Hypothalamus (tissue), 51 donors: Measurements from ENCODE around the gene SDF4.

Experiments used
- DNase-seq, 51 donors: peaks; one replicate each; lab custom pipeline; 2025; lab: John Stamatoyannopoulos, UW

Gene SDF4, protein sequence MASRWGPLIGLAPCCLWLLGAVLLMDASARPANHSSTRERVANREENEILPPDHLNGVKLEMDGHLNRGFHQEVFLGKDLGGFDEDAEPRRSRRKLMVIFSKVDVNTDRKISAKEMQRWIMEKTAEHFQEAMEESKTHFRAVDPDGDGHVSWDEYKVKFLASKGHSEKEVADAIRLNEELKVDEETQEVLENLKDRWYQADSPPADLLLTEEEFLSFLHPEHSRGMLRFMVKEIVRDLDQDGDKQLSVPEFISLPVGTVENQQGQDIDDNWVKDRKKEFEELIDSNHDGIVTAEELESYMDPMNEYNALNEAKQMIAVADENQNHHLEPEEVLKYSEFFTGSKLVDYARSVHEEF

DNA sequence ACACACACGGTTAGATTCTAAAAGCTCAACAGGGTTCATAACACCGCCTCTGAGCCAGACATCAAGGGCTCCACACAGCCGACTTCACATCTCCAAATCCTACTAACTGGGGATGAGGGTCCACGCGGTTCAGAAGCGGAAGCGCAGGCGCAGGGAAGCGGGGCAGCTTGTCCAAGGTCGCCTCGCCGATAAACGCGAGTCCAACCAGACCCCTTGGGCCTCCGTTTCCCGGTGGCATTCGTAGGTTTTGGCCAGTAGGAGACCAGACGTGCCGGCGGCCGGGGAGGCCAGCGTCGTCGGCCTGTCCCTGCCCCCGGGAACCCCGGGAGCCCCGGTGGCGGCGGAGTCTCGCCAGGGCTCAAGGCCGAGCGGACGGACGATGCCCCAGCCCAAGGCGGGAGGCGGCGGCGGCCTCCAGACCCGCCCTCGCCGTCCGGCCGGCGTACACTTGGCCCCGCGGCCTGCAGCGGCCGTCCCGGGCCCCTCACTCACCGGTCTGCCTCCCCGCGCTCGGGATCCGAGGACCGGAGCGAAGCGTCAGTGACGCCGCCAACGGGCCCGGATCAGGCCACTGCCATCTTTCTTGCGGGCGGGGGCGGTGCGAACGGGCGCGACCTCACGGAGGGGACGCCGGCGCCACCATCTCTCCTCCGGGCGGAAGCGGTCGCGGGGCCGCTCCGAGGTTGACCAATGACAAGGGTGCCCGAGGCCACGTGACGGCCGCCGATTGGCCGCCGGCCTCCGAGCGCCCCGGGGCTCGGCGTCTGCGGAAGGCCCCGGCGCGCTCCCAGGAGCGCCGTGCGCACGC lies at the start of gene SDF4:
TSS of gene SDF4 (minus strand) at position 602 of the 808 bp plus-strand sequence. CDS start 3,229 bp downstream, outside the sequence.
- DNase-seq, result peak; percentile 63 to 97 (median 93)

DNA sequence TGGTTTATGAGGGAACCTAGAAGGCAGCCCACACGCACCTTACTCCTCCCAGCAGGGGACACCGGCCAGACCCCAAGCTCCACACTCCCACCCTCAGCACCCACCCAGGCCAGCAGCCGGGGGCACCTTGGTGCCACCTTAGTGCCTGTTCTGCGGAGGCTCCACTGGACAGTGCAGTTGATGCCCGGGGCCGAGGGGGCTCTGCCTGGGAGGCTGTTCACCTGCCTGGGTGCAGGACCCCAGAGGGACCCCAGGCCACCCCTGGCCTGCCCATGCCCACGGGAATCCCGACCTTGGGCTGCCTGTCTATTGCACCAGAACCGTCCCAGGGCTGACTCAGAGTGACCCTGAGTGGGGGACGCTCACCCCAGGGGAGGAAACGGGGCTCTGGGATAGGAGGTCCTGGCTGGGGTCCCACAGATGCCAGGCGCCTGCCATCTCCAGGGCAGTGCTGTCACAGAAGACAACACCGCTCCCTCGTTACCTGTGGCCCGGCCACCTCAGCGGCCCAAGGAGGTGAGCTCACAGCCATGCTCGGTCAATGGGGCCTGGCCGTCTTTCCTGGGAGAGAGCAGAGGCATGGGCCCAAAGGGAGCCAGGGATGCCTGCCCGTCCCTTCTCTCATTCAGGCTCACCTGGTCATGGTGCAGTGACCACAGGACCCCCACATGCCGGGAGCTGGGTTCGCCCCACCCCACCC lies 49.1 kb upstream of the SDF4 start:
- no peak for DNase-seq

DNA sequence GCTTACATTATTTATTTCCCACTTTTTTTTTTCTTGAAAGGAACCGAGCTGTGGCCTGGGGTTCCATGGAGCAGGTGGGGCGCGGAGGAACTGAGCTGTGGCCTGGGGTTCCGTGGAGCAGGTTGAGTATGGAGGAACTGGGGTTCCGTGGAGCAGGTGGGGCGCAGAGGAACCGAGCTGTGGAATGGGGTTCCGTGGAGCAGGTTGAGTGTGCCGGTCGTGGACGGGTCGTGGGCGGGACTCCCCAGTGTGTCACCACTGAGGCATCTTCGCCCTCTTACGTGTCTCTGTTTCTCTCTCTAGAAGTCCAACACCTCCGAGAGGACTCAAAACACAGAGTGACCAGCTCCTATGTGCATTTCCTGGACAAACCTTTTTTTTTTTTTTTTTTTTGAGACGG lies 47.2 kb upstream of the SDF4 start:
- DNase-seq, result no peak

DNA sequence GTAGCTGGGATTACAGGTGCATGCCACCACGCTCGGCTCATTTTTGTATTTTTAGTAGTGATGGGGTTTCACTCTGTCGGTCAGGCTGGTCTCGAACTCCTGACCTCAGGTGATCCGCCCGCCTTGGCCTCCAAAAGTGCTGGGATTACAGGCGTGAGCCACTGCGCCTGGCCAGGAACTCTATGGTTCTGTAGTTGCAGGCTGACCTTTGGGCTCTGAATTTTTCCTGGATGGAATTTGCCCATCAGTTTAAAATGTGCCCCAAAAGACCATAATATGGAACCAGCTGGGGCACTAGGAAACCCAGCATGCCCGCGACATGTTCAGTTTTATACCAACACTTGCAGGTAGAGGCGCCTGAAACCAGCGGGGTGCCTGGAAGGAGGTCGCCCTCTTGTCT lies 46.8 kb upstream of the SDF4 start:
- no peak for DNase-seq

DNA sequence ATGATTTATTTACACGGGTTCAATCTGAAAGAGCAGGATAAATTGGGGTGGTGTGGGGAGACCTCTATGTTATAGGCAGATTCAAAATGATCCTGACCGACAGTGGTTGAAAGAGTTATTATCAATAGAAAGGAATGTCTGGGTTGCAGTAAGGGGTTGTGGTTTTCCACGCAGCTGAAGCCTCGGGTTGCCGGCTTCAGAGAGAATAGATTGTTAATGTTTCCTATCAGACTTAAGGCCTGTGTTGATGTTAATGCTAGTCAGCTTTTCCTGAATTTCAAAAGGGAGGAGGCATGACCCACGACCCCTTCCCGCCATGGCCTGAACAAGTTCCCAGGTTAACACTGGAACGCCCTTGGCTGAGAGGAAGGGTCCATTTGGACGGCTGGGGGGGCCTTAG lies 44.0 kb upstream of the SDF4 start:
- no peak for DNase-seq

DNA sequence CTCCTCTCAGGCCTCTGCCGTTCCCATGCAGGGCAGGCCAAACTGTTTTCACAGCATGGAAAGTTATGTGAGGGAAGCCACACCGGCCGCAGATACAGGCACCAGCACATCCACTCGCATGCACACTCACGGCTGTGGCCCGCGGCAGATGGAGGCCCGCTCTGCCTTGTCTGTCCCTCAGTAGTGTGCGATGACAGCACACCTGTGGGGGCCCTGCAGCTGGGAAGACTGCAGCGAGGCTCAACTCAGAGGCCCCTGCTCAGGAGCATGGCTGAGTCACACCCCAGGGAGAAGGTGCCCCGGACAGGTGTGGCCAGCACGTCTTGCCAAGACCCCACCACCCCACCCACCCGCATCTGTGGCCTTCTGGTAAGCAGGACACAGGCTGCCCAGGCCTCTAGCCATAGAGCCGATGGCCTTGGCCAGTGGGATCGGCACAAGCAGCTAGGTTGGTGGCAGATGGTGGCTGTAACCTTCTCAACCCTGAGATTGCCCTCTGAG lies 43.2 kb upstream of the SDF4 start:
- DNase-seq, result no peak

DNA sequence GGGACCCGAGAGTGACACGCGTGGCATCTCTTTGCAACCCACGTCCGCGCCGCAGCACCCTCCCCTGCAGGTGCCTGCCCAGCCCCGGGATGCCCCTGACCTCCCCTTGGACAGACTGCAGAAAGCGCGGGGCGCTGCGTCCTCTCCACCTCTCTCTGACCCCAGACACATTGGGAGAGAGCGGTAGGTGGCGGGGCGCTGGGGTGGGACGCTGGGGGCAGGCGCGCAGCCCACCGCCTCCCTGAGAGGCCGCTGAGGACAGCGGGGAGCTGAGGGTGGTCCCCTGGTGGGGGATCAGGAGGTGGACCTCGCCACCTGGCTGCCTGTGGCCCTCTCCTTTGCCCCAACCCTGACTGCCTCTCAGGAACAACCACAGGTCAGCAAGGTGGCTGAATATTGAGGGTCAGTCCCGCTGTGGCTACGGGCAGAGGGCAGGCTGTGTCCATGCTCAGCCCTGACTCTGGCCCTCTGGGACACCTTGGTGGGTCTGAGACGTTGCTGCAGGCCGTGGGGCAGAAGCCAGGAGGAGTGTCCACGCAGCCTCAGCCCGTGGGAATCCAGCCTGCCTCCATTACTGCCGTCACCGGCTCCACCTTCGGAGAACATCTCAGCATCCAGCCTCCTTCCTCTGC lies 42.6 kb upstream of the SDF4 start:
- peak in 4 of 51 donors; percentile 7 to 51 (median 28) for DNase-seq

DNA sequence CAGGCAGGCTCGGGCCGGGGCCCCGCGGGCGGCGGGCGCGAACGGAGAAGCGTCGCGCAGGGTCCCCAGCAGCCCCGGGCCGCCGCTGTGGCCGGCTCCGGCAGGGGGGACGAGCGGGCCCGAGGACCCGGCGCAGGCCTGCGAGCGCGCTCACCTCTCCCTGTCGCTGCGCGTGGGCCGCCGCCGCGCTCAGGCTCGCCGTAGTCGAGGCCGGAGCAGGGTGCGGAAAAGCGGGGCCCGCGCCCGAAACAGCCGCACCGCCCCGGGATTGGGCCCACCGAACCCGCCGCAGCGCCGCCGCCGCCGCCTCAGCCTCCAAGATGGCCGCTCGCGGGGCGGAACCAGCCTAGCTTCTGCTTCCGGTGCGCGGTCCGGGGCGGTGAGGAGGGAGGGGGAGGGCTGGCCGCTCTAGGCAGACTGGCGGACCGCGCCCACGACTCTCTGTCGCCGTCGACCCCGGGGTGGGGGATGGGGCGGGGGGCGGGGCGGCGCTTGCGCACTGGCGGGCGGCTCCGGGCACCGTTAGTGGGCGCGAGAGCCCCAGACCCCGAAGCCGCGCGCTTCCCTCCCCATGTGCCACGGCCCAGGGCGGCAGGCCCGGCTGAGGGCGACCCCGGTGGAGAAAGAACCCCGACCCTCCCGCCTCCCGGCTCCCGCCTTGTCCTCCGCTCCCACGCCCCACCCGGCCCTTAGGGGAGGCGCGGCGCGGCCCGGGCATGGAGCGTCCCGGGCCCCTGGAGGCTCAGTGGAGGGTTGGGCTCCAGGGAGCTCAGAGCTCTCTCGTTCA lies 41.9 kb upstream of the SDF4 start, which contains the start of gene UBE2J2:
TSS of gene UBE2J2 (minus strand) at position 343 of the 787 bp plus-strand sequence. CDS start 5,862 bp downstream, outside the sequence.
- DNase-seq, result peak; percentile 53 to 97 (median 91)

DNA sequence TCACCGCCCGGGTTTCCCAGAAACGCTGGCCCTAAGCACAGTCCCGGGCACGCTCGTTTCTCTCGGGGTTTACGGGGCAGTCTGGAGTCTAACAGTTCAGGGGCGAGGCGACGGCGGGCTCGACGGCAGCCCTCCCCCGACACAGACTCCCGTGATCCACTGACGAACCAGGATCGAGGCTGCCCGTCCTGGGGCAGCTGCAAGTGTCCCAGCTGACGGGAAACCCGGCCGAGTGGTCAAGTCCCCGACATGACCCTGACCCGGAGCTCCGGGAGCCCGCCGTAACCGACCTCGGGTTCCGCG lies 41.4 kb upstream of the SDF4 start:
- DNase-seq, result peak in 1 of 51 donors; percentile 47

DNA sequence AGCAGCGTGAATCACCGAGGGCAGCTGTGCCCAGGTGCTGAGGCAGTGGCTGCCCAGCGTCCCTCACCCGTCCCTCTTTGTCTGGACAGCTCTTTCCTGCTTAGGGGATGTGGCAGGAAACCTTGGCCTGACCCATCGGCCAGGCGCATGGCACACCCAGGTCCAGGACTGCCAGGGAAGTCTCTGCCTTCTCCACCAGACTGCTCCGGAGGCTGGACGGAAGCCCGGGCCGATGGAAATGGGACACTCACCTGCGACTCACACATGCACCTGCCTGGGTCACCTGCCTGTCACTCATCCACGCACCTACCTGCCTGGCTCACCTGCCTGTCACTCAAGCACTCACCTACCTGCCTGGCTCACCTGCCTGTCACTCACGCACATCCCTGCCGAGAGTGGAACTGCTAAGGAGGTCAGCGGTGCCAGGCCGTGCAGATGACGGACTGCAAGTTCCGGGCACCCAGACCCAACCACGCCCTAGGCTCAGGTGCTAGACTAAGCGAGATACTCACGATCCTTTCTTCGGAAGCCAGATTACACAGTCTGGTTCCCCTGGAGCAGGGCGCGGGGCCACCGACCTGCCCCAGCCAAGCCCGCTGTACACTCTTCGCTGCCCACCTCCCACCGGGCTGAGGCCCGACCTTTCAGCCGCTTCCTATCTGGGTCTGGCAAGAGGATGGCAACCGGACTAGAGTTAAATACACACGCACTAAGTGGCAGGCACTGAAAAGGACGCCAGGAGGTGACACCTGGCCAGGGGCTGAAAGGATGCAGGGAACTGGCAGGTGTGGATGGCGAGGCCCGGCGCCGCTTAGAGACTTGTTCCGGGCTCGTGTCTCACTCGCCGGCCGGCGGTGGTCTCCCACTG lies 40.8 kb upstream of the SDF4 start:
- DNase-seq, result no peak

DNA sequence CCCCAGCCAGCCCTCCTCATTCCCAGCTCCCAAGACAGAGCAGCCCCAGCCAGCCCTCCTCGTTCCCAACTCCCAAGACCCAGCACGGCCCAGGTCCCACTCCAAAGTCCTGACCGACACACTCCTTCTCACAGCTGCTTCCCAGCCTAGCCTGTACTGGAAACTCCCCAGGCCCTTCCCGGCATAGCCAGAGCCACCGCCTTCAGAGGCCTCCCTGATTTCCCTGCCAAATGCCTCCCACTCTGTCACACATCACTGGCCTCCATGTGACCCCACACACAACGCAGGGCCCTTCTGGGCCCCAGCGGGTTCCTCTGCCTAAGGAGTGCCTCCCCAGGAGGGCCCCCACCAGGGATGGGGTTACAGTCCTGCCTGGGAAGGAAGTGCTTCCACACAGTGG lies 39.0 kb upstream of the SDF4 start:
- DNase-seq, result no peak

DNA sequence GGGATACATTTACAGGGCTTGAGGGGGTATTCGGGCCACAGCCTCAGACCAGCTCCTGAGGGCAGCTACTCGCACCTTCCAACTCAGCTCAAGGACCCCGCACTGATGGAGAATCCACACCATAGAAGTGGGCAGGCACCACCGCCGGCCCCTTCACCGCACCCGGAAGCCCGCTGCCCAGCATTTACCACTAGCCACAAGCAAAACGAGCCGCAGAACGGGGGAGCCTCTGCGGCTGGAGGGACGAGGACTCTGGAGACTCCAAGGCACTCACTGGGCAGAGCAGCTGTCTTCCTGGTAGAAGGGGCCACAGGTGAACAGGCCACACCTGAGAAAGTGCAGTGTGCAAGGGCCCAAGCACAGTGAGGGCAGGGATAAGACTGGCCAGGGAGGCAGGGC lies 36.5 kb upstream of the SDF4 start:
- no peak for DNase-seq

DNA sequence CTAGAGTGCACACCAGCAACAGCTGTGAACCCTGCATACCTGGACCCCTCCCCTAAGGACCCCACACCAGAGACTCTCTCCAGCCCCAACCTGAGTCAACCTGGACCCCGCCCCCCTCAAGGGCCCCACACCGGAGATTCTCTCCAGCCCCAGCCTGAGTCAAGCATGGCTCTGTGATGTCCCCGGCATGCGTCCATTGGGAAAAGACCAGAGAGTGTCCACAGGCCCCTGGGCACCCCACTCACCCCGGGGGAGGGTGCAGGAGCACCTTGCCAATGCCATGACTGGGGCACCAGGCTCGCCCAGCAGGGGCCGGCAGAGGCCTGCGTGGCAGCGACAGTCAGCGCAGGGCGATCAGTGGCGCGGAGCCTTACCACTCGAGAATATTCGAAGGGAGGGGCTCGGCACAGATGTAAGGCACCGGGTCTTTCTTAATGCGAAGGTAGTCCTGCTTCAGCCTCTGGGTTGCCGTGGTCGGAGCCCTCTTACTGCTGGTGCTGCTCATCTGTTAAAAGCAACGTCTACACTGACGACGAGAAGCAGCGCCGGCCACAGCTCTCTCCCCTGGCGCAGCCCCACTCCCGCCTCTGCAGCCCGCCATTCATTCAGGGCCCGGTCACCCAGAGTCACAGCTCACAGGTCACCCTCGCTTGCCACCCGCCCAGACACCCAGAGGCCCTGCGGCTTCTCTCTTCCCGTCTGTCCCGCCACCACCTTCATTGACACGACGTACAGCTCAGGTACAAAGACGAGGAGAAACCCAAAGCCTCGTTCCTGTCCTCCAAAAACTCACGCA lies 35.9 kb upstream of the SDF4 start:
- DNase-seq, result no peak

DNA sequence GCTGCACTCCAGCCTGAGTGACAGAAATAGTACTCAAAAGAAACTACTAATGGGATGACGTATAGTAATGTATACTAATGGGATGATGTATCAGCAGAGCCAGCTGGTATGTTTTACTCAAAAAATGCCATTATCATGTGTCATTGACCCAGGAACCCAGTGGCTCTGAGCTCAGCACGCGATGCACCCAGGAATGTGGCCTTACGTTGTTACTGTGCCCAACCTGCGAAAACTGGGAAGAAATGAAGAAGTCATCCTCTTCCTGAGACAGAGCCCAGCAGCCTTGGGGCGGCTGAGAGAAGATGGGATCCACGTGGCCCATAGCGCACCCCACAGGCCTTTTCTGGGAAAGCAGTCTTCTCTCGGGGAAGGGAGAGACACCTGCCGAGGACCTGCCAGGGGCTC lies 33.1 kb upstream of the SDF4 start:
- DNase-seq, result no peak

DNA sequence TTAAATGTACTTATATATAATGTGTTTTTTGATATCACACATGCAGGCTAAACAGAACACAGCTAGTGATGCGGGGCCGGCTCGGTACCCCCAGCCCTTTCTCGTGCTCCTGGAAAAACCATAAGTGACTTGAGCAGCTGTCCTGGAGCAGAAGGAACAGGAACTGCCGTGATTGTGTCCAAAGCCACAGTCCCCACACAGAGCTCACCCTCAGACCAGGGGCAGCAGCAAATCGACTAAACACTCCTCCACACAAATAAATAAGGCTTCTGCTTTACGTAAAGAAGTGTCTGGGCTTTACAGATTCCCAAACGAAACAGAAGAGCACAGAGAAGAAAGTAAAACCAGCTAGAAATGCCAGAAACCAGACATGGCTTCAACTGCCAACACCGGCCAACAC lies 32.2 kb upstream of the SDF4 start:
- no peak for DNase-seq

DNA sequence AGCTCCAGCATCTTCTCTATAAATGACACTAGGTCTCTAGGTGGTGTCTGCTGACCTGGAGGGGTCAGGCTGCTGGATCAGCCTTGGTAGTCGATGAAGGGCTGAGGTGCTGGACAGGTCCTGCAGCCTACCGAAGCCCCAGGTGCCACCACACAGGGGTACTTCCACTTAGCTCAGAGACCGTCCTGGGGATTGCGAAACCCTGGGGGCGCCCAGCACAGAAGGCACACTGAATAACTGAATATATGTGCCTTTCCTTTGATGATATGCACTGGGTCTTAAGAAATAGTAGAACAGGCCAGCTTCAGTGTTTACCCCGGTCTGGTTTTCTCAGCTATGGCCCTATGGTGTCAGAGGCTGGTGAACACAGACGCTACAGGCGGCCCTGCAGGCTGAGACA lies 31.0 kb upstream of the SDF4 start:
- no peak for DNase-seq

DNA sequence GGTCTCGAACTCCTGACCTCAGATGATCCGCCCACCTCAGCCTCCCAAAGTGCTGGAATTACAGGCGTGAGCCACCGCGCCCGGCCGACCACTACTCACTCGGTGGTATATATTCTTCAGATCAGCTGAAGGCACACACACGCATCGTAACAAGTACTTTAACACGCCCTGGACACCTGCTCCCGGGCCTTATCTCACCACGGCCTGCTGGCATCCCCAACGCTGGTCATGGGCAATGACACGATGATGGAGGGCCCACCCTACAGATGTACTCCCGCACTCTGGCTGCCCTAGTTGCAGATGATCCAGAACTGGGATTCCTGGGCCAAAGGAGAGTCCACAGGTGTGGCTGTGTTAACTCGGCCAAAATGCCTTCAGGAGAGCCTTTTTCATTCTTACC lies 30.3 kb upstream of the SDF4 start:
- no peak for DNase-seq
